Measurements from ENCODE around the gene TMEM92. TPM values are rescaled to one million over a fixed set of nuclear protein-coding genes. Genes with fewer than 3 reads are reported as not detected.
"Not testable (repeated sequence)": the region's sequence is repeated elsewhere in the genome, so short reads cannot be mapped to it uniquely, and the experiment has no call there.

TMEM92 gene
- total RNA-seq, 1 donor from 2014 or later: 28.1 TPM

- H3K27ac Mint-ChIP-seq (ENCODE audit: unreplicated experiment): no peak overlapping the region
- H3K27me3 Mint-ChIP-seq (ENCODE audit: unreplicated experiment): peaks cover 1% of the 10 kb centered on the region
- H3K9me3 Mint-ChIP-seq (ENCODE audit: unreplicated experiment): no peaks in the 10 kb centered on the region
- no peaks in the 10 kb centered on the region for H3K4me1 Mint-ChIP-seq (ENCODE audit: unreplicated experiment)
- DNase-seq (ENCODE audit: low spot score): no peak
- H3K36me3 Mint-ChIP-seq (ENCODE audit: low read depth, unreplicated experiment): peaks cover 3% of the 10 kb centered on the region
- TF ChIP-seq CTCF (IDR thresholded peaks at IDR 0.05; ENCODE audit: unreplicated experiment): no peak
- H3K4me3 Mint-ChIP-seq (ENCODE audit: unreplicated experiment): no peak overlapping the region
Observed at GRCh38 chr17:50311483-50311882, 37.2 kb downstream of the TMEM92 start.

- Mint-ChIP-seq H3K27ac (ENCODE audit: unreplicated experiment) (no peak overlapping the region), H3K36me3 (ENCODE audit: low read depth, unreplicated experiment) (peaks cover 3% of the 10 kb centered on the region), H3K4me3 (ENCODE audit: unreplicated experiment) (no peak overlapping the region), H3K9me3 (ENCODE audit: unreplicated experiment) (no peaks in the 10 kb centered on the region), H3K4me1 (ENCODE audit: unreplicated experiment) (no peaks in the 10 kb centered on the region), H3K27me3 (ENCODE audit: unreplicated experiment) (peaks cover 1% of the 10 kb centered on the region)
- TF ChIP-seq CTCF (IDR thresholded peaks at IDR 0.05; ENCODE audit: unreplicated experiment): no peak
- DNase-seq (ENCODE audit: low spot score): no peak
Observed at GRCh38 chr17:50312308-50312707, 38.0 kb downstream of the TMEM92 start.

- H3K36me3 Mint-ChIP-seq (ENCODE audit: low read depth, unreplicated experiment): peaks cover 3% of the 10 kb centered on the region
- H3K9me3 Mint-ChIP-seq (ENCODE audit: unreplicated experiment): no peaks in the 10 kb centered on the region
- H3K4me1 Mint-ChIP-seq (ENCODE audit: unreplicated experiment): no peaks in the 10 kb centered on the region
- H3K4me3 Mint-ChIP-seq (ENCODE audit: unreplicated experiment): no peak overlapping the region
- DNase-seq (ENCODE audit: low spot score): no peak
- no peak for TF ChIP-seq CTCF (IDR thresholded peaks at IDR 0.05; ENCODE audit: unreplicated experiment)
- H3K27me3 Mint-ChIP-seq (ENCODE audit: unreplicated experiment): peaks cover 1% of the 10 kb centered on the region
- no peak overlapping the region for H3K27ac Mint-ChIP-seq (ENCODE audit: unreplicated experiment)
Observed at GRCh38 chr17:50314456-50315011, 40.3 kb downstream of the TMEM92 start.

- Mint-ChIP-seq H3K27me3 (ENCODE audit: unreplicated experiment) (no peaks in the 10 kb centered on the region), H3K36me3 (ENCODE audit: low read depth, unreplicated experiment) (peaks cover 3% of the 10 kb centered on the region), H3K27ac (ENCODE audit: unreplicated experiment) (no peak overlapping the region), H3K9me3 (ENCODE audit: unreplicated experiment) (no peaks in the 10 kb centered on the region), H3K4me3 (ENCODE audit: unreplicated experiment) (no peak overlapping the region), H3K4me1 (ENCODE audit: unreplicated experiment) (no peaks in the 10 kb centered on the region)
- TF ChIP-seq CTCF (IDR thresholded peaks at IDR 0.05; ENCODE audit: unreplicated experiment): no peak
- DNase-seq (ENCODE audit: low spot score): no peak
Observed at GRCh38 chr17:50316016-50316587, 41.8 kb downstream of the TMEM92 start.

GRCh38 chr17:50316660-50317059 is 42.4 kb downstream of the TMEM92 start:
- H3K4me1 Mint-ChIP-seq (ENCODE audit: unreplicated experiment); H3K27ac Mint-ChIP-seq (ENCODE audit: unreplicated experiment); DNase-seq (ENCODE audit: low spot score); H3K36me3 Mint-ChIP-seq (ENCODE audit: low read depth, unreplicated experiment); H3K4me3 Mint-ChIP-seq (ENCODE audit: unreplicated experiment); H3K27me3 Mint-ChIP-seq (ENCODE audit: unreplicated experiment); H3K9me3 Mint-ChIP-seq (ENCODE audit: unreplicated experiment): not testable (repeated sequence)

Data from endothelial cell (in vitro differentiated cells).